WTC11 (cell line): Measurements from ENCODE around the gene FAM9B. TPM values are rescaled to one million over a fixed set of nuclear protein-coding genes. Genes with fewer than 3 reads are reported as not detected.

Experiments
- ATAC-seq: fragments of 200-7000 bp; cut with Tn5 transposase; 2 replicates; pipeline ENCODE4 v1.10.0; 2021; ENCODE audit warnings: mild to moderate bottlenecking, moderate library complexity
- CTCF ChIA-PET: fragments of 300-600 bp; sonication (Branson Sonifier 250); formaldehyde crosslinking; loops from one replicate; lab custom pipeline; 2021; ENCODE audit warnings: antibody characterized with exemption; lab: Charles Lee
- POLR2A ChIA-PET: fragments of 350-600 bp; sonication (Branson Sonifier 250); formaldehyde crosslinking; loops from one replicate; lab custom pipeline; 2021; ENCODE audit warnings: antibody characterized with exemption; lab: Charles Lee
- DNase-seq: peaks from one replicate; pipeline ENCODE4 v3.0.0; 2021; ENCODE audit warnings: low spot score
- H3K27ac Mint-ChIP-seq: 2 replicates; pipeline ENCODE4 v1.8.0; 2021; ENCODE audit warnings: mixed read lengths
- H3K27me3 Mint-ChIP-seq: 2 replicates; pipeline ENCODE4 v1.8.0; 2021; ENCODE audit warnings: low read depth, mild to moderate bottlenecking, moderate library complexity, mixed read lengths
- H3K36me3 Mint-ChIP-seq: 2 replicates; pipeline ENCODE4 v1.8.0; 2021; ENCODE audit warnings: mixed read lengths
- H3K4me1 Mint-ChIP-seq: 2 replicates; pipeline ENCODE4 v1.8.0; 2022; ENCODE audit warnings: mixed read lengths
- H3K4me3 Mint-ChIP-seq: 2 replicates; pipeline ENCODE4 v1.8.0; 2021; ENCODE audit warnings: mild to moderate bottlenecking, moderate library complexity, mixed read lengths
- H3K9me3 Mint-ChIP-seq: 2 replicates; pipeline ENCODE4 v1.8.0; 2021; ENCODE audit warnings: mixed read lengths
- ATF1 ChIP-seq: sonication (generic); formaldehyde crosslinking; IDR thresholded peaks from 2 replicates; pipeline ENCODE4 v1.8.1; 2023; ENCODE audit warnings: mild to moderate bottlenecking, moderate library complexity, missing genetic modification reagents
- CDX4 ChIP-seq: fragments of 250-450 bp; sonication (Bioruptor Pico); IDR thresholded peaks from 2 replicates; pipeline ENCODE4 v1.9.0; 2021; ENCODE audit warnings: moderate library complexity, mild to moderate bottlenecking, inconsistent platforms, borderline replicate concordance
- CTCF ChIP-seq: fragments of 200-600 bp; IDR thresholded peaks from 2 replicates; pipeline ENCODE4 v1.8.0; 2022; ENCODE audit warnings: antibody characterized with exemption
- E2F1 ChIP-seq: sonication (generic); formaldehyde crosslinking; IDR thresholded peaks from 2 replicates; pipeline ENCODE4 v1.8.0; 2022; ENCODE audit warnings: mild to moderate bottlenecking, missing genetic modification reagents
- E2F4 ChIP-seq: sonication (generic); formaldehyde crosslinking; IDR thresholded peaks from 2 replicates; pipeline ENCODE4 v1.8.1; 2022; ENCODE audit warnings: low read depth, mild to moderate bottlenecking, moderate library complexity, missing genetic modification reagents, borderline replicate concordance
- E2F5 ChIP-seq: sonication (generic); formaldehyde crosslinking; IDR thresholded peaks from 2 replicates; pipeline ENCODE4 v1.8.1; 2022; ENCODE audit warnings: mild to moderate bottlenecking, moderate library complexity, missing genetic modification reagents
- FOXP4 ChIP-seq: sonication (generic); formaldehyde crosslinking; IDR thresholded peaks from 2 replicates; pipeline ENCODE4 v1.8.0; 2022; ENCODE audit warnings: mild to moderate bottlenecking, missing genetic modification reagents
- KAT7 ChIP-seq: sonication (generic); formaldehyde crosslinking; IDR thresholded peaks from 2 replicates; pipeline ENCODE4 v1.8.1; 2023; ENCODE audit warnings: missing genetic modification reagents, mild to moderate bottlenecking, borderline replicate concordance
- NR1H2 ChIP-seq: sonication (generic); formaldehyde crosslinking; IDR thresholded peaks from 2 replicates; pipeline ENCODE4 v1.9.0; 2021; ENCODE audit warnings: mild to moderate bottlenecking, moderate library complexity, missing genetic modification reagents
- SP1 ChIP-seq: sonication (generic); formaldehyde crosslinking; conservative IDR thresholded peaks from 2 replicates; pipeline ENCODE4 v1.8.1; 2022; ENCODE audit warnings: missing genetic modification reagents
- USF2 ChIP-seq: sonication (generic); formaldehyde crosslinking; IDR thresholded peaks from 2 replicates; pipeline ENCODE4 v1.8.1; 2023; ENCODE audit warnings: mild to moderate bottlenecking, missing genetic modification reagents, moderate library complexity
- ZNF121 ChIP-seq: sonication (generic); formaldehyde crosslinking; IDR thresholded peaks from 2 replicates; pipeline ENCODE4 v1.8.0; 2023; ENCODE audit warnings: missing genetic modification reagents
- ZNF317 ChIP-seq: sonication (generic); formaldehyde crosslinking; IDR thresholded peaks from 2 replicates; pipeline ENCODE4 v1.8.1; 2023; ENCODE audit warnings: low read depth, mild to moderate bottlenecking, moderate library complexity, missing genetic modification reagents, borderline replicate concordance
- ZNF425 ChIP-seq: fragments of 250-450 bp; sonication (Bioruptor Pico); conservative IDR thresholded peaks from 2 replicates; pipeline ENCODE4 v1.9.0; 2021; ENCODE audit warnings: mild to moderate bottlenecking
- total RNA-seq: library from RNA; stranded (reverse); gene quantifications from 3 replicates; pipeline ENCODE4 v1.2.3, GENCODE V29; 2021

The FAM9B gene
- total RNA-seq, 1 experiment from 2014 or later: not detected

GRCh38 chrX:8981723-8982122 is 52.2 kb downstream of the FAM9B start:
- Mint-ChIP-seq H3K4me3 (no peak overlapping the region), H3K27ac (no peak overlapping the region), H3K36me3 (no peaks in the 10 kb centered on the region), H3K9me3 (no peaks in the 10 kb centered on the region), H3K27me3 (peaks cover 2% of the 10 kb centered on the region; the same call in 1 of the 2 replicates), H3K4me1 (peaks cover 5% of the 10 kb centered on the region)
- ATAC-seq (no peak), DNase-seq (no peak)
- CTCF ChIA-PET: interaction anchor here (0.6 to 1.2 kb wide), 3 partner anchors 30 to 416 kb away, joined by 3 read pairs; no protein-coding TSS in a partner anchor
- TF ChIP-seq ATF1 (CRISPR knock-in tag): no peak
- no peak for TF ChIP-seq ZNF121 (CRISPR knock-in tag)
- no peak for TF ChIP-seq ZNF425
- TF ChIP-seq E2F5 (CRISPR knock-in tag): no peak
- TF ChIP-seq E2F4 (CRISPR knock-in tag): no peak
- no peak for TF ChIP-seq ZNF317 (CRISPR knock-in tag)
- no peak for TF ChIP-seq KAT7
- no peak for TF ChIP-seq USF2 (CRISPR knock-in tag)
- TF ChIP-seq SP1 (CRISPR knock-in tag): no peak
- no peak for TF ChIP-seq NR1H2 (CRISPR knock-in tag)
- no peak for TF ChIP-seq E2F1 (CRISPR knock-in tag)
- no peak for TF ChIP-seq CTCF
- no peak for TF ChIP-seq CDX4 (CRISPR knock-in tag)
- no peak for TF ChIP-seq FOXP4
- POLR2A ChIA-PET: no interaction called here
